Measurements from ENCODE around the gene PCDHA4.

DNA sequence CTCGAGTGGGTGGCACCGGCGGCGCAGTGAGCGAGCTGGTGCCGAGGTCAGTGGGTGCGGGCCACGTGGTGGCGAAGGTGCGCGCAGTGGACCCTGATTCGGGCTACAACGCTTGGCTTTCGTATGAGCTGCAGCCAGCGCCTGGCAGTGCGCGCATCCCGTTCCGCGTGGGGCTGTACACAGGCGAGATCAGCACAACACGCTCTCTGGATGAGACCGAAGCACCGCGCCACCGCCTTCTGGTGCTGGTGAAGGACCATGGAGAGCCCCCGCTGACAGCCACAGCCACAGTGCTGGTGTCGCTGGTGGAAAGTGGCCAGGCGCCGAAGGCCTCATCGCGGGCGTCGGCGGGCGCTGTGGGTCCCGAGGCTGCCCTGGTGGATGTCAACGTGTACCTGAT is 16.6 kb downstream of the PCDHA4 start:
- TF ChIP-seq, protein P1, sequence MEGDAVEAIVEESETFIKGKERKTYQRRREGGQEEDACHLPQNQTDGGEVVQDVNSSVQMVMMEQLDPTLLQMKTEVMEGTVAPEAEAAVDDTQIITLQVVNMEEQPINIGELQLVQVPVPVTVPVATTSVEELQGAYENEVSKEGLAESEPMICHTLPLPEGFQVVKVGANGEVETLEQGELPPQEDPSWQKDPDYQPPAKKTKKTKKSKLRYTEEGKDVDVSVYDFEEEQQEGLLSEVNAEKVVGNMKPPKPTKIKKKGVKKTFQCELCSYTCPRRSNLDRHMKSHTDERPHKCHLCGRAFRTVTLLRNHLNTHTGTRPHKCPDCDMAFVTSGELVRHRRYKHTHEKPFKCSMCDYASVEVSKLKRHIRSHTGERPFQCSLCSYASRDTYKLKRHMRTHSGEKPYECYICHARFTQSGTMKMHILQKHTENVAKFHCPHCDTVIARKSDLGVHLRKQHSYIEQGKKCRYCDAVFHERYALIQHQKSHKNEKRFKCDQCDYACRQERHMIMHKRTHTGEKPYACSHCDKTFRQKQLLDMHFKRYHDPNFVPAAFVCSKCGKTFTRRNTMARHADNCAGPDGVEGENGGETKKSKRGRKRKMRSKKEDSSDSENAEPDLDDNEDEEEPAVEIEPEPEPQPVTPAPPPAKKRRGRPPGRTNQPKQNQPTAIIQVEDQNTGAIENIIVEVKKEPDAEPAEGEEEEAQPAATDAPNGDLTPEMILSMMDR (IDR thresholded peaks at IDR 0.05): no peak
- TF ChIP-seq POLR2A (IDR thresholded peaks at IDR 0.05): no peak

All from testis (tissue), 2 donors.